Mucosa of gallbladder (tissue), 1 donor: ENCODE data around the gene SKIC3. TPM values are rescaled to one million over a fixed set of nuclear protein-coding genes. Genes with fewer than 3 reads are reported as not detected.
A peak's percentile ranks its signal among the peaks of the same experiment; 100 is the strongest.

Experiments
- DNase-seq: peaks from one replicate; pipeline ENCODE4 v3.0.0-alpha.2; 2020; ENCODE audit warnings: low spot score
- total RNA-seq: library from RNA; stranded (reverse); gene quantifications from one replicate; pipeline ENCODE4 v1.2.1, GENCODE V29; 2021
- donor health status: DM: no; HTN: no; CAD: no.

SKIC3 gene
- 57.4 TPM for total RNA-seq

DNA sequence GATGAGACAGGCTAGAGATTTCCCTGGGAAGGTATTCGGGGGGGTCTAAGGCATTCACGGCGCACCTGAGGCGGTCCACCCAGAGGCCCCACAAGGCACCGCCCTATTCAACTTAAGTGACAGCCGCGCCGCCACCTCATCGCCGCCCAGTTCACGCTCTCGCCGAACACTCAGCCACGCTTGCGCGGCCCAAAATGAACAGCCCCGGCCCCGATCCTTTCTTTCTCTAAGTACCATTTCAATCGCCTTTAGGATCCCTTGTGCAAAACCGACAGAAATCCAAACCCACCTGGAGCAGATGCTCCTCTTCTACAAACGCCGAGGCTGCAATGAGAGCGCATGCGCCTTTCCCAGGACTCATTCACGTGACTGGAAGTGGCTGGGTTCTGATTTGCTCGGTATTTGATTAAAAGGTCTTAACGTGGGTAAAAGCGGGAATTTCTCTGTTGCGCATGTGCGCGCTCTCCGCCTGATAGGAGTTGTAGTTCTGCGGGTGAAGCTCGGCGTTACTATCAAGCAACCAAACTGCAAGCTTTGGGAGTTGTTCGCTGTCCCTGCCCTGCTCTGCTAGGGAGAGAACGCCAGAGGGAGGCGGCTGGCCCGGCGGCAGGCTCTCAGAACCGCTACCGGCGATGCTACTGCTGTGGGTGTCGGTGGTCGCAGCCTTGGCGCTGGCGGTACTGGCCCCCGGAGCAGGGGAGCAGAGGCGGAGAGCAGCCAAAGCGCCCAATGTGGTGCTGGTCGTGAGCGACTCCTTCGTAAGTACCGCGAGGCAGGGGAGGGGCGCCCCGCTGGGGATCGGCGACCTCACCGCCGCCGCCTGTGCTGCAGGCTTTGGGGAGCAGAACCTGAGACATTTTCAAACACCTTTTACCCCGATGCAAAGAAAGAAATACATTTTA, at the start of gene SKIC3, which contains the start of gene ARSK:
Gene SKIC3, minus strand, starts transcription at position 331 of the 902 bp plus-strand sequence. CDS start 7,827 bp downstream, outside the sequence.
Gene ARSK, plus strand, starts transcription at position 455 of the 902 bp plus-strand sequence. Its CDS starts 178 bp downstream, at position 633.
- peak; percentile 98 for DNase-seq

DNA sequence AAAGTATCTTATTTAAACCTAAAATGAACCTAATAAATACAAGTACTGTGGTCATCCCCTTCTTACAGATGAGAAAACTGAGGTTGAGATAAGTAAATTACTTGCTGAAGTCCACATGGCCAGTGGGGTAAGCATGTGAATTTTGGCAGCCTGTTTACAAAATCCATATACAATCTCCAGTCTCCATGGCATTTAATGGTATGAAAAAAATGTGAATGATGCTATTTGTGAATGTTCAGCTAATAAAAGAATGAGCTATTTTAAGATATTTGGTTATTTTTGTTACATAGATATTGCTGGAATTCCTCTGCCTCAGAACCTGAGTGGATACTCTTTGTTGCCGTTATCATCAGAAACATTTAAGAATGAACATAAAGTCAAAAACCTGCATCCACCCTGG, 45.8 kb upstream of the SKIC3 start:
- DNase-seq, result no peak

DNA sequence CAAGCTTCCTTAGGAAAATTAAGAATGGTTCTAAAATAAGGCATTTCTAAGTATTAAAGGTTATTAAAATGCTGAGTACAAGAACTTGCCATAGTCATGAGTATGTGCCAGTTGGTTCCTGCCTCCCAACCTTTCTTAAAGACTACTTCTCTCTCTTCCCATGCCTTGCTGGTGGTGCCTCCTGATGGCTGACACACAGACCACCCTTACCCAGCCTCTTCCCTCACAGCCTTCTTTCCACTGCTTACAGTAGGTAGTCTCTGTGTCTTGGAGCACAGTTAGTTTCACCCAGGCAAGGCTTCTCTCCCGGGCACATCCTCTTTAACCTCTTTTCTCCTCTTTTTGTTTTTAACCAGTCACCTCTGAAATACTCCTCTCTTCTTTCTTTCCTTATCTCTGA, 44.5 kb upstream of the SKIC3 start:
- DNase-seq, result no peak

DNA sequence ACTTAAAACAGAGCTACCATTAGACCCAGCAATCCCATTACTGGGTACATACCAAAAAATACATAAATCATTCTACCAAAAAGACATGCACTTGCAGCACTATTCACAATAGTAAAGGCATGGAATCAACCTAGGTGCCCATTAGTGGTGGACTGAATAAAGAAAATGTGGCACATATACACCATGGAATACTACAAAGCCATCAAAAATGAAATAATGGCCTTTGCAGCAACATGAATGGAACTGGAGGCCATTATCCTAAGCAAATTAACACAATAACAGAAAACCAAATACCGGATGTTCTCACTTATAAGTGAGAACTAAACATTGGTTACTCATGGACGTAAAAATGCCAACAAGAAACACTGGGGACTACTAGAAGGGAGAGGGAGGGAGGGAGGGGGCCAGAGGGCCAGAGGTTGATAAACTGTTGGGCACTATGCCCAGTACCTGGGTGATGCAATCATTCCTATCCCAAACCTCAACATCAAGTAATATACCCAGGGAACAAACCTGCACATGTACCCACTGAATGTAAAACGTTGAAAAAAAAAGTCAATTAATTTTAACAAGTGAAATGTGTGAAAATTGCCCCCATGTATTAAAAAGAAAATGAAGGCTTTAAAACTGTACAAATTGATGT, 40.6 kb upstream of the SKIC3 start:
- DNase-seq, result no peak

DNA sequence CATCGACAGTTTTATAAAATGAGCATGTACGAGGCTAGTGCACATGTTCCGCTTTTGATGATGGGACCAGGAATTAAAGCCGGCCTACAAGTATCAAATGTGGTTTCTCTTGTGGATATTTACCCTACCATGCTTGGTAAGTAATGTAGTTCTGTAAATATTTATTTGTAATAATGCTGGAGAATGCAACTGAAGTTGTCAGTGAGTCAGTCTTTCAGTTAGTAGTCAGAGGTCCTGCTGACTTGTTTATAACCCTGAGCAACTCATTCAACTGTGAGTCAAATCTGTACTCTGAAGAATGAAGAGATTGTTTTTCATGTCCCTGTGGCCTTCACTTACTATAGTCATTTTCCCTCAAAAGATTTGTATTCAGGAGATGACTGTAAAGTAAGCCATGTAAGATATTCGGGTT, 36.7 kb upstream of the SKIC3 start:
- DNase-seq, result no peak

DNA sequence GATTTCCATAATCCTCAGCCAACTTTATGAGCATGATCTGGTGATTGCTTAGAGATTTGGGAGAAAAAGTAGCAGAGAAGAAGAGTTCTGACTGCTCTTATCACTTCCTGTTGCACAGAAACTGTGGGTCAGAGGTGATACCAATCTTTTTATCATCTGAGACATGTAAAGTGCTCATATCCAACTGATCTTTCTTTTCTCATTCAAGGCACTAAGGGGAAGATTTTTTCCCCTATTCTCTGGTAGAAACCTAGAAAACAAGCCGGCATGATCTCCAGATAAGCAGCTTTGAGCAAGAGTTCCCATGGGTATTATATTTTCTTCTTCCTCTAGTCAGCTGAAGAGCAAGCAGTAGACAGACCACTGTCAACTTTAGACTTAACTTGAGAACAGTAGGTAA, 36.1 kb upstream of the SKIC3 start:
- no peak for DNase-seq

DNA sequence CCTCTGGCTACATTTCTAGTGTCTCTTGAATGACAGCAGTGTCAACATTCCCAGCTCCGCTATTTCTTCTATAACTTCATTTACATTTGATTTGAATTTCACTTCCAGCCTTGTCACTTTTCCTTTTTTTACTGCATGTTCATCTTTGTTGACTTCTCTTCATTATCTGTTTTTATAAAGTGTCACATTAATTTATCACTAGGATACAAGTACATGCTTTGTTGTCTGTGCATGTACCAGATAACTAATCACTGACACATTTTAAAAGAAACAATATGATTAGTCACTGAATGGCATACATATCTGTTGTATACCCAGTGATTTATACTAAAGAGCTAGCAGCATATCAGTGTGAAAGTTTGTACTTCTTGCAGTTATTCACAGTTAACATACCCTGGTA, 29.2 kb upstream of the SKIC3 start:
- DNase-seq, result no peak

DNA sequence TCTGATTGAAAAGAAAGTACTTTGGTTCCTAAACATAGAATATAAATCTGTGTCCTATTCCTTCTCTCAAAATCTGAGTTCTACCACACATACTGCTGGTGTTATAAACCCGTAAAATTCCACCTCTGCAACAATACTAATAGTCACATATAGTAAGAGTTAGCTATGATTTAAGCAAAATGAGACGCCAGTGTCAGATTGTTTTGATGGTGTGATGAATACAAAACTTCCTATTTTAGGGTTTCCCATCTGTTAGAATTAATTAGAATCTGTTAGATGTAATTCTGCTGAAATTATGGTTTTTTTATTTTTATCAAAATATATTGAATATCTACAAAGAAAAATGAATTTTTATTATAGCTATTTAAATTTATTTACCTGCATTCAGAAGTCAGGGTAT, 26.8 kb upstream of the SKIC3 start:
- DNase-seq, result no peak

DNA sequence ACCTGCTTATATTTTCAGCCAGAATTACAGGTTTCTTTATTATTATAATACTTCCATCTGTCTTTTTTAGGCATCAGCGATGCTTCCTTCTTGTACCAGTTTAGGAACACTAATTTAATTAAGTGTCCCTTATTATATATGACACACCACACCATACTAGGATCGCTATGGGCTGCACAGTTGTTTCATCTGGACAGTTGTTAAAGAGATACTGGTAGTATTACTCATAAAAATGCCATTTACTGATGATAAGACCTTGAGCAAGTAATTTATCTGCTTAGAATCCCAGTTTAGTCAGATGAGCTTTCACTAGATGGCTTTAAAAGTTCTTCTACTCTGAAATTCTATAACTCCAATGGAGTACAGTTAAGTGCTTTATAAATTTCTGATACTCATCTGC, 17.2 kb upstream of the SKIC3 start:
- DNase-seq, result no peak

DNA sequence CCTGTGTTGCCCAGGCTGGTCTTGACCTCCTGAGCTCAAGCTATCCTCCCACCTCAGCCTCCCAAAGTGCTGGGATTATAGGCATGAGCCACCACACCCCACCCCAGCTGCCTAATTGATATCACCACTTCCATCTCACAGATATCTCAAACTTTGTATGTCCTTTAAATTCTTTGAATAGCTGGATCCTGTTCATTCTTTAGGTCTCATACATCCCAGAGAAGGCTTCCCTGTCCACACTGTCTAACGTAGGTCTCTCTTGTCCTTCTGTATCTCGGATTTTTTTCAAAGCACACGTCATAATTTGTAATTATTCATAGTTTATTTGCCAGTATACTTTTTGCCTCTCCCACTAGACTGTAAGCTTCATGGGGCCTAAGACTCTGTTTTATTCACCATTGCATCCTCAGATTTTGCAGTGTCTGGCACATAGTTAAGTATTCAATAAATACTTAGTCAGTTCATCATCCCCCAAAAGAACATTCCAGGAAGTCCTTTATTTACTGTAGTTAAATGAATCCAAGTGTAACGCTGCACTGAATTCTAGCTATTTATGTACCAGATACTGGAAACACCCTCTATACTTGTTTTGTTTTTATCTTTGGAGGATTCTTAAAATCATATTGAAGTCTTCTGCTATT, 10.6 kb upstream of the SKIC3 start:
- no peak for DNase-seq

DNA sequence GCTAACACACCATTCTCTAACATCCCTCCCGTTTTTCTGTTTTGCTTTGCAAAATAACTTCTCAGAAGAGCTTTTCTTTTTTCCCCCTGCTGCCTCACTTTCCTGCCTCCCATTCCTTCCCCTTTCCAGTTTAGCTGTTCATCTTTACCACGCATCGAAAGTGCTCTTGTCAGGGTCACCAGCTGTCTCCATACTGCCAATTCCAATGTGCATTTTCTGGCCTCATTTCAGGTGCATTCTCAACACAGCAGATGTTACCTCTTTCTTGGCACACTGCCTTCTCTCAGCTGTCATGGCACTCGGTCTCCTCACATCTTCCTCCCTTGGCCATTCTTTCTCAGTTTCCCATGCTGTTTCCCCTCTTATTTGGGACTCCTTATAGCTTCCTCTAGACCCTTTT, 9.7 kb upstream of the SKIC3 start:
- no peak for DNase-seq

DNA sequence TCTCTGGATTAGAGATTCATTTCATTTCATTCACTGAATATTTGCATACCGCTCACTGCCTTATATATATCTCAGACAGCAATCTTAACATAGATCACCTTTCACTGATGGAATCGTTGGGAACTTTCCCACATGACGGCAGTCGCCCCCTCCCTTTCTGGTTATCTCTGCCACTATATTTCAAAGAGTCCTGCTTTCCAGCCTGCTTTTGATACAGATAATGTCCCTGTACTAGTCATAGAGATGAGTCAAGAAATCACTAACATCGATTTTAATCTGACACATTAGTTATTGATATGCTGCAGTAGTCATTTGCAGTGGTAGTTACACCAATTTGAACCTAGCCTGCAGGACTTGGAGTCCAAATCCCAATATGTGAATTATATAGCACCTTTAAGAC, 8.6 kb upstream of the SKIC3 start:
- no peak for DNase-seq

DNA sequence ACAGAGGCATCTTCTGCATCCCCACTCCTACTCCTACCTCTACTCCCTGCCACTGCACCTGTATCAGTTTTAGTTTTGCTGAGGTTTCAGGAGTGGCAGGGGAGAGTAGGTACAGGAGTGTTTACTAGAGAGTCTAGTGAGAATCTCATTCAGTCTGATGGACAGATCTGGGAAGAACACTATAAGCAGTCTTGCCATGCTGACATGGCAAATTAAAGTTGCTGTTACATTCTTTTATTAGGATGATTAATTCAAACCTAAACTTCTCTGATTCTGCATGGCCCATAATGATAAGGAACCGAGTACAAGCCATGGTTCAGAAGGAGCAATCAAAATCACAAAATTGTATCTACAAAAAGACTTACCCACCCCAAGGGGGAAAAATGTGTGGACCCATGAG, 7.5 kb upstream of the SKIC3 start:
- no peak for DNase-seq

DNA sequence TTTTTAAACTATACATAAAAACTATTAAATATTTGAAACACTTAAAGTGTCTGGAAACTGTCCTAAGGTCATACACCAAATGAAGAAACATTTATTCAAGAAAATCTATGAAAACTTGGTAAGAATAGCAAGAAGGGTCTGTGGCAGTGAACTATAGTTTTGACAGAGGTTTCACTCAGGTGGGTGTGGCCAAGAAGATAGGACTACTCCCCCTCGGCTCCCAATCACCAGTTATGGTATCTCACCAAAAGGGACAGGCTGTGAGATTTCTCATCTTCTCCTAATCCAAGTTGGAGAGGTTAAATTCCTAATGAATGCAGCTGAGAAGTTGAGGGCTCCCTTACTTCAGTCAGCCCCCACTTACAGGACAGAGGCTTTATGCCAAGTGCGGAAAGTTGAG, 3.1 kb upstream of the SKIC3 start:
- no peak for DNase-seq

DNA sequence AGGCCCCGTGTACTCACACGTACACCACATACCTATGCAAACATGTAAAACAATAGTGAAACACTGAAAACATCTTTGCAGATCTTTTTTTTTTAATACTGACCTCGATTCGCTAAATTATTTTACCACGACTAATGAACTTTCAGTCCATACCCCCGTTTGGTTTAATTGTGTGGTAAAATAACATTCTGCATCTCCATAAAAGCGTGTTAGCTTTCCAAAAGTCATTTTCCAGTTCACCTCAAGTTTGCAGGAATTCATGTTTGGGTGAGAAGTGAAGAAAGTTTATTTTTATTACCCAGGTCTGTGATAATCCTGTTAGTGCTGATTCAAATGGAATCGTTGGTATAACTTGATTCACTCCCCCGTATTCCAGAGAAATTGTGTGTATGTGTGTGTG, 776 bp upstream of the SKIC3 start:
- DNase-seq, result no peak

DNA sequence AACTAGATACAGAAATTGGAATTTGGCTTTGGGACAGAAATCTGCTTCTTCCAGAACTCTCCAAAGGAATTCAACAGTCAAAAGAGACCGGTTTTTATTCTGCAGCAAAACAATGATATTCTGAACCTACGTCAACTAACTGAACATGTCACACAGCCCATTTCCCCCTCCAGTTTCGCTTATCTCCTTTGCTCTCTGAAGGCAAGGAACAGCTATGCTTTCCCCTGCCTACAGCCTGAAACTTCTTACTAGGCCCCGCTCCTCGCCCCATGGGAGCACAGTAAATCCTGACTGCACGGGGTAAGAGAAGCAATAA, 488 bp downstream of the SKIC3 start:
- DNase-seq, result no peak

DNA sequence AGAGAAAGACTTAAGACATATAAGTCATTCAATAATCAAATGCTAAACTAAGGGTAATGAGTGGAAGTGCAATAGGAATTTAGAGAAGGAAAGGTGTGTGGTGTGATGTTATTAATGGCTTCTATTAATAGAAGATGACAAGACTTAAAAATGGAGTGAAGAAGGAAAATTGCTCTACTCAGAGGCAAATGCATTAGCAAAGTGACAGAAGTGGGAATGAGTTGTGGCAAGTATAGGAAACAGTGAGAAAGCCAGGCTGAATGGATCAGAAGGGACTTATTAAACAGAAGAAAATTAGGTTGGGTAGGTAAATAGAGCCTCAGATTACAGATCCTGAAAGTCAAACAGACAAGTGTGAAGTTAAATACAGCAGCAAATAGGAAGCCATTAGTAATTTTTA, 5.7 kb downstream of the SKIC3 start:
- no peak for DNase-seq

DNA sequence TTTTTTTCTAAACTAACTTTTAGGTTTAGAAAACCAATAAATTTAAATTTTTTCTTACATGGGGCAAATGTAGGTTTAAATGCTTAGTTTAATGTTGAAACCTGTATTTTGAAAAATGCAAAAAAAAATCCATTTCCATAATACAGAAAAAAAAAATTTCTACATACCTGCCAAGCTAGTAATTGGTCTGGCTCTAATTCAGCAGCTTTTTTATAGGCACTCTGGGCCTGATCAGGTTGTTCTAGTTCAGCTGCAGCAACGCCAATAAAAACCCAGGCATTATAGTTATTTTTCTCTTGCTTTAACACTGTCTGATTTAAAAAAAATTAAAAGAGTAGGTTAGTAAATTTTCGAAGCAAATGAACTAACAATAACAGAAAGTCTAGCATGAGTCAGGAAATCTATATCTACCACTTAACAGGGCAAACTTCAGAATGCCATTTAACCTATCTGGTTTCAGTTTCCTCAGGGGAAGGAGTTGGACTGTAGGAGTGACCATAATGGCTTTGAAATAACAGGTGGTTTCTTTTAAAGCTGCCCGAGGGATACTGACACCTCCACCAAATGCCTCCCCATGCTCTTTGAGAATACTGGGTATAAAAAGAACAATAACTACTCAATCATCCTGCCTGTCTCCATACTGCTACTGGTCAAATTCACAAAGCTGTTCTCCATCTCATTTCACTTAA, 11.6 kb downstream of the SKIC3 start:
- no peak for DNase-seq

DNA sequence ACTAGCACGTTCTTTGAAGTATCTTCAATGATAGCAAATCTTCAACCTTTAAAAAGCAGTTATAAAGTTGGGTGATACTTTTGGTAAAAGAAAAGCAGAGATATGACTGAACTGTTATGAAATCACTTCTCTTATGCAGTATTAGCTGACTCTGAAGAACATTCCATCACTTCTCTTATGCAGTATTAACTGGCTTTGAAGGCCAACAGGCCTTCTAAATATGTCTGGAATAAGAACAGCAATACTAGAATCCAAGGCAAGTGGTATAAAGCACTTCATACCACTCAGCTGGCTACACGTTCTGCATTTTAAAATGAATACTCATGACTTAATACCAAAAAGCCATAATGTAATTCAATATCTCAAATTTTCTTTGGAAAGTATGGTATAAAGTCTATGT, 17.3 kb downstream of the SKIC3 start:
- no peak for DNase-seq

DNA sequence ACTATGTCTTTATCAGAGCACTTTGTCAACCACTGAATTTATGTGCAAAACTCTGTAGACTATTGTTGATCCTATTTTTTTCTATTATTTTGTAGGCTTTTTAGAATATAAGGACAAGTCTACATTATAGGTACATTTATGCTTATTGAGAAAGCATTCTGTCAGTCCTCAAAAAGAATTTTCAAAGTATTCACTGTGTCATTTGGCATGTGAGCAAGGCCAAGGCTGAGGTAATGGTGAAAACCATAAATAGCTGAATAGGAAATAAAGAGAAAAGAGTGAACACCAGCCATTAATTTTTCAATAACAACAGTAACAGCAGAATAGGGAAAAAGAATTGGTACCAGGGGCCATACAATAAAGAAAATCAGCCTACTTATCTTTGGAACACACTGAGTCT, 21.0 kb downstream of the SKIC3 start:
- DNase-seq, result no peak

DNA sequence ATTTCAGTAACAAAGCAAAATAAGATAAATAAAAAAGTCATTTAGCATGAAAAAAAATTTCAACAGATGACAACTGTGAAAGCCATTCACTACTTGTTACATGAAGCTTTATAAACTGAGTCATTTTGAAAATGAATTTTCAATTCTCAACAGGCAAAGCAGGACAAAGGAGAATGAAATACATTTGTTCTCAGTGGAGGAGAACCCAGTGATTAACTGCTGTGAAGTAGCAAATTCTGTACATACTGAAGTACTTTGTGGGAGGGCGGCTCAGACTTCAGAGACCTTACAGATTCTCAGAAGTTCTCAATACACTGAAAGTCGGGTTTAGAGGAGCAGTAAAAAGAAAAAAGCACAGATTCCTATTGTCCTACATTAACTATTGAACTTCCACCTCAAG, 21.7 kb downstream of the SKIC3 start:
- no peak for DNase-seq

DNA sequence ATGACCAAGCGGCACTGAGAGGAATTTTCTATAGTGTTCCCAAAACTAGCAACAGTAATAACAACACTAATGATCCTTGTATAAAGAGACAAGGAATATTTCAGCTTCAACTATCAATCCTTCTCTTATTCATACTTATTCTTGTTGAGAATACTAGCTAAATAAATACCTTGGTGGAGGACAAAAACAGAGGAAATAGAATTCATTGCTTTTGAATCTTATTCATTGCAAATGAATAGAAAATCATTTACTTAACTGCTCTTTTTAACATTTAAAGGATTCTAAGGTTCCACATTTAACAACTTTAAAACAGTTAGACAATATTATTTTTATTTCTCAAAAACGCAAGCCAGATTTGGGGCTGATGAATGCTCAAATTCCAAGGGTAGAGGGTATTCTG, 22.4 kb downstream of the SKIC3 start:
- no peak for DNase-seq
